Measurements from ENCODE around the gene PRKAG2. TPM values are rescaled to one million over a fixed set of nuclear protein-coding genes. Genes with fewer than 3 reads are reported as not detected.

Gene PRKAG2
- total RNA-seq, 1 donor from 2014 or later: 13.5 TPM

DNA sequence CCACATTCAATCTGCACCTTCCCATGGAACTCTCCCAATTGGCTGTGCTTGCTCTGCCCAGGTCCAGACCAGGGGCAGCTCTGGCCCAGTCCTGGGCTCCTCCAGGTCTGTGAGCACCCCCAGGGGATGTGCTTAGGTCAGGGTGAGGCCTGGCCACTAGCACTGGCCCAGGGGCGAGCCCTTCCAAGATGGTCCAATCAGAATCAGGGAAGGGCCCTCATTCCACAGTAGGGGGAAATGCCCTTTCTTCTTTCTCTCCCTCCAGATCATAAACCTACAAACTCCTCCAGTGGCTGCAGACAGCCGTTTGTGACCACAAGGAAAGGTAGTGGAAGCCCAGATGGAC, 157.0 kb downstream of the PRKAG2 start:
- H3K9me3 Mint-ChIP-seq (ENCODE audit: unreplicated experiment): no peaks in the 10 kb centered on the region
- H3K27me3 Mint-ChIP-seq (ENCODE audit: unreplicated experiment): no peaks in the 10 kb centered on the region
- TF ChIP-seq, protein P1, sequence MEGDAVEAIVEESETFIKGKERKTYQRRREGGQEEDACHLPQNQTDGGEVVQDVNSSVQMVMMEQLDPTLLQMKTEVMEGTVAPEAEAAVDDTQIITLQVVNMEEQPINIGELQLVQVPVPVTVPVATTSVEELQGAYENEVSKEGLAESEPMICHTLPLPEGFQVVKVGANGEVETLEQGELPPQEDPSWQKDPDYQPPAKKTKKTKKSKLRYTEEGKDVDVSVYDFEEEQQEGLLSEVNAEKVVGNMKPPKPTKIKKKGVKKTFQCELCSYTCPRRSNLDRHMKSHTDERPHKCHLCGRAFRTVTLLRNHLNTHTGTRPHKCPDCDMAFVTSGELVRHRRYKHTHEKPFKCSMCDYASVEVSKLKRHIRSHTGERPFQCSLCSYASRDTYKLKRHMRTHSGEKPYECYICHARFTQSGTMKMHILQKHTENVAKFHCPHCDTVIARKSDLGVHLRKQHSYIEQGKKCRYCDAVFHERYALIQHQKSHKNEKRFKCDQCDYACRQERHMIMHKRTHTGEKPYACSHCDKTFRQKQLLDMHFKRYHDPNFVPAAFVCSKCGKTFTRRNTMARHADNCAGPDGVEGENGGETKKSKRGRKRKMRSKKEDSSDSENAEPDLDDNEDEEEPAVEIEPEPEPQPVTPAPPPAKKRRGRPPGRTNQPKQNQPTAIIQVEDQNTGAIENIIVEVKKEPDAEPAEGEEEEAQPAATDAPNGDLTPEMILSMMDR (IDR thresholded peaks at IDR 0.05): no peak
- DNase-seq (ENCODE audit: extremely low spot score, unreplicated experiment): no peak
- no peak overlapping the region for H3K27ac Mint-ChIP-seq (ENCODE audit: unreplicated experiment)
- H3K36me3 Mint-ChIP-seq (ENCODE audit: unreplicated experiment): no peaks in the 10 kb centered on the region
- H3K4me1 Mint-ChIP-seq (ENCODE audit: unreplicated experiment): no peaks in the 10 kb centered on the region
- H3K4me3 Mint-ChIP-seq (ENCODE audit: unreplicated experiment): no peak overlapping the region

DNA sequence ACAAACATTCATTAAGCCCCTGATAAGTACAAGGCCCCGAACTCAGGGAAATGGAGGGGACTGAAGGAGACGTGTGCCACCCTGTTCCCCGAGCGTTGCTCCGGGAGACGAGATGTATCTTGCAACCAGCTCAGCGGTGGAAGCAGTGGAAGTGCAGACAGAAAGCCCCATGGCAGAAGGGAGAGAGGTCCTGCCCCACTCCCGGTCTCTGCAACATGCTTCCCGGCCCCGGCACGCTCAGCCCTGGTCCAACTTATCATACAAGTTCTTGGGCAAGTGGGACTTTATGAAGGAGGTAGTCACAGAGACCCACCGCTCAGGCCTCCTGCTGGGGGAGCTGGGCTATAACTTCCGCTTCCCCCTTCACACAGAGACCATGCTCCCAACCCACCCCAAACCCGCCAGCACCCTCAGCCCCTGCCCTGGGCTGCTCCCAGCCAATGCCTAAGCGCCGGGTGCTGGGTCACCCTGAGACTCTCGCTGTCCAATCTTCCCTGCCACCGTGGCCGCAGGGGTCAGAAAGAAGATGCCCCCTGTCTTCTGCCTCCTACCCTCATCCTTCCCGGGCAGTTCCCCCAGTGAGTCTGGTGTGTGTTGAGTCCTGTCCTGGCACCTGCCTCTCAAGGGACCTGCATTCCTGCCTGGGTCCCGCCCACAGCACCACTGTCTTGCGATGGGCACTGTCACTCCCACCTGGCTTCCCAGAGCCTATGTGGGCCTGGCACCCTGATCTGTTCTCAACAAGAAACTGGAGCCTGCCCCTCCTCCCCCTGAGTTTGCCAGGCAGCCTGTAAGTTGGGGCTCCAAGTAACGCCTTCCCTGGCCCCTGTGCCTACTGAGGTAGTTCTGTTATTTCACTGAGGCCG, 157.7 kb downstream of the PRKAG2 start:
- Mint-ChIP-seq H3K9me3 (ENCODE audit: unreplicated experiment) (no peaks in the 10 kb centered on the region), H3K4me3 (ENCODE audit: unreplicated experiment) (no peak overlapping the region), H3K27ac (ENCODE audit: unreplicated experiment) (no peak overlapping the region), H3K36me3 (ENCODE audit: unreplicated experiment) (no peaks in the 10 kb centered on the region), H3K4me1 (ENCODE audit: unreplicated experiment) (no peaks in the 10 kb centered on the region), H3K27me3 (ENCODE audit: unreplicated experiment) (no peaks in the 10 kb centered on the region)
- no peak for DNase-seq (ENCODE audit: extremely low spot score, unreplicated experiment)
- TF ChIP-seq, protein P1 (IDR thresholded peaks at IDR 0.05): no peak

DNA sequence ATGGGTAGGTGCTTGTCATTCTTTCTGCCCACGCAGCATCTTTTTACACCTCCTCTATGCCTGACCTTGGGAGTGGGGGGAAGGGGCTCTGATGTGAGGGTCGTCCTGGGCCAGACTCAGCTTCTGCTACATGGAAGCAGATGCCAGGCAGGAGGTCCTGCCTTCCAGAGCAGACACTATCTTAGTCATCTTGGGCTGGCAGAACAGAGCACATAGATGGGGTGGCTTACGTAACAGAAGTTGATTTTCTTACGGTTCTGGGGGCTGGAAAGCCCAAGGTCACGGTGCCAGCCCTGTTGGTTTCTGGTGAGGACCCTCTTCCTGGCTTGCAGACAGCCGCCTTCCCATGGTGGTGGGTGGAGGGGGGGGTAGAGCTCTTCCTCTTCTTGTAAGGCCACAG, 159.0 kb downstream of the PRKAG2 start:
- Mint-ChIP-seq H3K4me1 (ENCODE audit: unreplicated experiment) (no peaks in the 10 kb centered on the region), H3K27me3 (ENCODE audit: unreplicated experiment) (no peaks in the 10 kb centered on the region), H3K36me3 (ENCODE audit: unreplicated experiment) (no peaks in the 10 kb centered on the region), H3K27ac (ENCODE audit: unreplicated experiment) (no peak overlapping the region), H3K4me3 (ENCODE audit: unreplicated experiment) (no peak overlapping the region), H3K9me3 (ENCODE audit: unreplicated experiment) (no peaks in the 10 kb centered on the region)
- TF ChIP-seq, protein P1 (IDR thresholded peaks at IDR 0.05): no peak
- no peak for DNase-seq (ENCODE audit: extremely low spot score, unreplicated experiment)

DNA sequence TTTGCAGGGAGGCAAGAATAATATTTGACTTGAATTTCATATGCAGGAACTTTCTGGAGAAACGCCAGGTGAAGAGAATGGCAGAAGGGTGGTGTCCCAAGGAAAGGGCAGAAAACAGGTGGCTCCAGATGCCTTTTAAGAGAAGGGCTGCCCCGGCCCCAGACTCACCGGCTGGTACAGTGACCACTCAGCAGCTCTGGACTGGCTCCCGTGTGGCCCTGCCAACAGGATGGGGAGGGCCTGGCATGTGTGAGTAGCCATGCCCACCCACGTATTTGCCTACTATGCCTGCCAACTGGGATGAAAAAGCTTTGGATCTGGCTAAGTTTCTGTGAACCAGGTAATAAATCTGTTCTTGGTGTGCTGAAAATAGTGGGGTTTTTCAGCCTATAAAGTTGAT, 159.5 kb downstream of the PRKAG2 start:
- Mint-ChIP-seq H3K4me1 (ENCODE audit: unreplicated experiment) (peaks cover 2% of the 10 kb centered on the region), H3K4me3 (ENCODE audit: unreplicated experiment) (no peak overlapping the region)

DNA sequence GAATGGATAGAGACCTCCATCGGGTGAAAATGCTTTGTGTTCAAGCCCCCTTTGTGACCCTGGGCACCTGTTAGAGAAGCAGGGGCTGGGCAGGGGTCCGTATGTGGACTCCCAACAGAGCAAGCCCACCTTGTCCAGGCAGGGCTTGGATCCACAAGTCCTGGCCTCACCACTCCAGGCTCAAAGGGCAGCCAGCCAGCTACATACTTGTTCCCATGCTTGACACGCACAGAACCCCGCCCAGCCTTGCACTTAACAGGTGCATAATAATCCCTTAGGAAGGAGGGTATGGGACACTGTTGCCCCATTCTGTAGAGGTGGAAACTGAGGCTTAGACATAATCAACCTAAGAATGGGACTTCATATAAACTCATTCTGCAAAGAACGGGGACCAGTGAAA, 160.6 kb downstream of the PRKAG2 start:
- no peak overlapping the region for H3K27ac Mint-ChIP-seq (ENCODE audit: unreplicated experiment)

More for the DNA sequence above, 159.5 kb downstream of the PRKAG2 start:
- DNase-seq (ENCODE audit: extremely low spot score, unreplicated experiment): no peak
- no peak overlapping the region for H3K27ac Mint-ChIP-seq (ENCODE audit: unreplicated experiment)
- TF ChIP-seq, protein P1 (IDR thresholded peaks at IDR 0.05): no peak
- no peaks in the 10 kb centered on the region for H3K27me3 Mint-ChIP-seq (ENCODE audit: unreplicated experiment)
- H3K36me3 Mint-ChIP-seq (ENCODE audit: unreplicated experiment): no peaks in the 10 kb centered on the region
- no peaks in the 10 kb centered on the region for H3K9me3 Mint-ChIP-seq (ENCODE audit: unreplicated experiment)

More for the DNA sequence above, 160.6 kb downstream of the PRKAG2 start:
- no peak for DNase-seq (ENCODE audit: extremely low spot score, unreplicated experiment)
- H3K9me3 Mint-ChIP-seq (ENCODE audit: unreplicated experiment): no peaks in the 10 kb centered on the region
- no peak overlapping the region for H3K4me3 Mint-ChIP-seq (ENCODE audit: unreplicated experiment)
- peaks cover 6% of the 10 kb centered on the region for H3K4me1 Mint-ChIP-seq (ENCODE audit: unreplicated experiment)
- no peaks in the 10 kb centered on the region for H3K36me3 Mint-ChIP-seq (ENCODE audit: unreplicated experiment)
- TF ChIP-seq, protein P1 (IDR thresholded peaks at IDR 0.05): no peak
- H3K27me3 Mint-ChIP-seq (ENCODE audit: unreplicated experiment): no peaks in the 10 kb centered on the region
